ENCODE measurements around the gene CLECL1. TPM values are rescaled to one million over a fixed set of nuclear protein-coding genes. Genes with fewer than 3 reads are reported as not detected.

The CLECL1 gene
- total RNA-seq, 4 donors from 2014 or later: 0.68 to 1.3 TPM; not detected in 2

- no peak for TF ChIP-seq CTCF (IDR thresholded peaks at IDR 0.05; ENCODE audit: low read depth)
Measured at GRCh38 chr12:9761419-9761781, 28.5 kb upstream of the CLECL1 start.

GRCh38 chr12:9760699-9761418 is 28.0 kb upstream of the CLECL1 start, which contains the start of gene CD69:
Gene CD69, minus strand, starts transcription at chr12:9760901. Its CDS starts 81 bp downstream, at chr12:9760820.
- no peak for TF ChIP-seq CTCF (IDR thresholded peaks at IDR 0.05; ENCODE audit: low read depth)

- no peak for TF ChIP-seq CTCF (IDR thresholded peaks at IDR 0.05; ENCODE audit: low read depth)
Measured at GRCh38 chr12:9760120-9760519, 27.2 kb upstream of the CLECL1 start.

- no peak for TF ChIP-seq CTCF (IDR thresholded peaks at IDR 0.05; ENCODE audit: low read depth)
Measured at GRCh38 chr12:9759694-9760093, 26.8 kb upstream of the CLECL1 start.

GRCh38 chr12:9758119-9758518 is 25.2 kb upstream of the CLECL1 start:
- no peak for TF ChIP-seq CTCF (IDR thresholded peaks at IDR 0.05; ENCODE audit: low read depth)

GRCh38 chr12:9757433-9758025 is 24.6 kb upstream of the CLECL1 start:
- no peak for TF ChIP-seq CTCF (IDR thresholded peaks at IDR 0.05; ENCODE audit: low read depth)

- TF ChIP-seq CTCF (IDR thresholded peaks at IDR 0.05; ENCODE audit: low read depth): no peak
Measured at GRCh38 chr12:9756706-9757105, 23.8 kb upstream of the CLECL1 start.

Measured in subcutaneous adipose tissue (tissue), 4 donors.